ENCODE measurements around the gene KCNF1.

KCNF1 gene

DNA sequence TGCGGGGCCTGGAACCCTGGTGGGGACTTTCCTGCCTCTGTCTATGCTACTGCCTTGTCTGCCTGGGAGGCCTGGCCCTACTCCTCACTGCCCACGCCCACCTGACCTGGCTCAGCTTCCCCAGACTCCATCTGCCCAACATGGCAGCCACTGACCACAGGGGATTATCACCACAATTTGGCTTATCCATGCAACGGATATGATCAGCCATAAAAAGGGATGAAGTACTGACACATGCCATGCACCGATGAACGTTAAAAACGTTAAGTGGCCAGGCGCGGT is 5.9 kb upstream of the KCNF1 start:
- Histone ChIP-seq H3K9me3 (ENCODE audit: control insufficient read depth, insufficient read depth, low read length) (no peaks in the 10 kb centered on the region; the same call in 1 of the 2 replicates), H3K27ac (ENCODE audit: low read depth, low read length) (no peak overlapping the region), H3K9ac (ENCODE audit: low read depth, low read length) (no peak overlapping the region), H3K36me3 (ENCODE audit: control insufficient read depth, insufficient read depth, low read length) (no peaks in the 10 kb centered on the region), H3K4me1 (ENCODE audit: control insufficient read depth, insufficient read depth, low read length) (peaks cover 8% of the 10 kb centered on the region), H3K27me3 (ENCODE audit: control insufficient read depth, insufficient read depth, low read length) (peaks cover 8% of the 10 kb centered on the region), H3K4me3 (ENCODE audit: low read depth, low read length) (no peak overlapping the region)

- Histone ChIP-seq H3K27me3 (ENCODE audit: control insufficient read depth, insufficient read depth, low read length) (peaks cover 20% of the 10 kb centered on the region), H3K9me3 (ENCODE audit: control insufficient read depth, insufficient read depth, low read length) (no peaks in the 10 kb centered on the region; the same call in 1 of the 2 replicates), H3K4me3 (ENCODE audit: low read depth, low read length) (no peak overlapping the region), H3K36me3 (ENCODE audit: control insufficient read depth, insufficient read depth, low read length) (no peaks in the 10 kb centered on the region), H3K4me1 (ENCODE audit: control insufficient read depth, insufficient read depth, low read length) (peaks cover 8% of the 10 kb centered on the region), H3K9ac (ENCODE audit: low read depth, low read length) (no peak overlapping the region), H3K27ac (ENCODE audit: low read depth, low read length) (no peak overlapping the region)
Measured at GRCh38 chr2:10906926-10907625, 4.7 kb upstream of the KCNF1 start.

GRCh38 chr2:10908195-10908594 is 3.5 kb upstream of the KCNF1 start:
- Histone ChIP-seq H3K4me3 (ENCODE audit: low read depth, low read length) (no peak overlapping the region), H3K27me3 (ENCODE audit: control insufficient read depth, insufficient read depth, low read length) (peaks cover 30% of the 10 kb centered on the region), H3K9ac (ENCODE audit: low read depth, low read length) (no peak overlapping the region), H3K27ac (ENCODE audit: low read depth, low read length) (no peak overlapping the region), H3K4me1 (ENCODE audit: control insufficient read depth, insufficient read depth, low read length) (peaks cover 8% of the 10 kb centered on the region), H3K9me3 (ENCODE audit: control insufficient read depth, insufficient read depth, low read length) (no peaks in the 10 kb centered on the region; the same call in 1 of the 2 replicates), H3K36me3 (ENCODE audit: control insufficient read depth, insufficient read depth, low read length) (no peaks in the 10 kb centered on the region)

DNA sequence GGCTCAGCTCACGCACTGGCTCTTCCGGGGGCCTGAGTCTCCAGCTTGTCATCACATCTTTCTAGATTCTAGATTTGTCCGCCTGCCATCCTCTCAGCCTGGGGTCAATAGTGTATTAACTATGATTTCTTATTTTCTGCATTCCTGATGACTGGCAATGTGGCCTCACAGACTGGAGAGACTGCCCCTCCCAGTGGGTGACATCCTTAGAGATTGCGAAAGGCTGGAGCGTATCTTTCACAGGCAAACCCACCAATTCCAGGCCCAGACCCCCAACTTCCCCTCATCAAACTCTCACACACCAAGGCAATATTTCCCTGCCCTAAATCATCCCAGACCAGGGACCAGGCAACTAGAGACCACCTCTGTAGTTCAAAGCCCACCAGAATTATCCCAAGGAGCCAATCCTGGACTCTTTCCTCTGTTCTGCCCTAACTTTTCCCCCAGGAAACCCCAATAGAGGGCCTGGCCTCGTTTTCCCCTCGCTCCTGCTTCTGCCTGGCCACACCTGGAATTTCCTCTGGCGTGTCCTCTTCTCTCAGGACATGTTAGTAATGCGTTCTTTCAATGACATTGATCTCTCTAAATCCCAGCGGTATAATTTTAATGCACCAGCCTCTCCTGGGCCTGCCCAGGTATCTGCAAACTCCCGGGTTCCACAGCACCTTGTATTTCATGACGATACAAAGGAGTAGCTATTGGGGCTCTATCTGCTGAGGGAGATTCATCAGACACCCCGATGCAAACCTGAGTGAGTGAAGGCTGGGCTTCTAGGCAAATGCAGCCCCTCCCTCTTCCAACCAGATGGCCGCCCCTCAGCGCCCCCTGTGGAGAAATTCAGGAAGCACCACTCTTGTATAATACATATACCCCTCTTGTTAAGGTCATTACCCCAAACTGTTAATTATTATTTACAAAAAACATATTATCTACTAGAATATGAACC is 2.4 kb upstream of the KCNF1 start:
- Histone ChIP-seq H3K27ac (ENCODE audit: low read depth, low read length) (no peak overlapping the region), H3K9ac (ENCODE audit: low read depth, low read length) (no peak overlapping the region), H3K27me3 (ENCODE audit: control insufficient read depth, insufficient read depth, low read length) (peaks cover 40% of the 10 kb centered on the region), H3K4me1 (ENCODE audit: control insufficient read depth, insufficient read depth, low read length) (peaks cover 11% of the 10 kb centered on the region), H3K4me3 (ENCODE audit: low read depth, low read length) (no peak overlapping the region), H3K9me3 (ENCODE audit: control insufficient read depth, insufficient read depth, low read length) (no peaks in the 10 kb centered on the region; the same call in 1 of the 2 replicates), H3K36me3 (ENCODE audit: control insufficient read depth, insufficient read depth, low read length) (no peaks in the 10 kb centered on the region)

DNA sequence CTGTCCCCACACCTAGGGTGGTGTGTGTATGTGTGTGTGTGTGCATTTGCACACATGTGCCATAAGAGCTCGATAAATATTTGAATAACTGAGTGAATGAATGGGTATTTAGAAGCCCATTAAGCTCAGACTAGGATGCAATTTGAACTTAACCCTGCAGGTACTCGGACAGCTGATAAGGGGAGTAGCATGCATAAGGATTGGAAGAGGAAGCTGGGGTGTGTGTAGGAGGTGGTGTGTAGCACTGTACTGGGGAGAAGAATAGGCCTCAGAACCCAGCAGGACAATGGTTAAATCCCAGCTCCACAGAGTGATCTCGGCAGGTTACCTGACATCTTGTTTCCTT is 1.8 kb upstream of the KCNF1 start:
- H3K9me3 ChIP-seq (ENCODE audit: control insufficient read depth, insufficient read depth, low read length), result no peaks in the 10 kb centered on the region
- no peak overlapping the region for H3K4me3 ChIP-seq (ENCODE audit: low read depth, low read length)
- H3K9ac ChIP-seq (ENCODE audit: low read depth, low read length), result no peak overlapping the region
- peaks cover 11% of the 10 kb centered on the region for H3K4me1 ChIP-seq (ENCODE audit: control insufficient read depth, insufficient read depth, low read length)
- H3K27me3 ChIP-seq (ENCODE audit: control insufficient read depth, insufficient read depth, low read length), result peaks cover 42% of the 10 kb centered on the region
- no peak overlapping the region for H3K27ac ChIP-seq (ENCODE audit: low read depth, low read length)
- H3K36me3 ChIP-seq (ENCODE audit: control insufficient read depth, insufficient read depth, low read length), result no peaks in the 10 kb centered on the region

GRCh38 chr2:10910625-10911024 is 1.1 kb upstream of the KCNF1 start:
- Histone ChIP-seq H3K9ac (ENCODE audit: low read depth, low read length) (no peak overlapping the region), H3K27me3 (ENCODE audit: control insufficient read depth, insufficient read depth, low read length) (peaks cover 42% of the 10 kb centered on the region)

DNA sequence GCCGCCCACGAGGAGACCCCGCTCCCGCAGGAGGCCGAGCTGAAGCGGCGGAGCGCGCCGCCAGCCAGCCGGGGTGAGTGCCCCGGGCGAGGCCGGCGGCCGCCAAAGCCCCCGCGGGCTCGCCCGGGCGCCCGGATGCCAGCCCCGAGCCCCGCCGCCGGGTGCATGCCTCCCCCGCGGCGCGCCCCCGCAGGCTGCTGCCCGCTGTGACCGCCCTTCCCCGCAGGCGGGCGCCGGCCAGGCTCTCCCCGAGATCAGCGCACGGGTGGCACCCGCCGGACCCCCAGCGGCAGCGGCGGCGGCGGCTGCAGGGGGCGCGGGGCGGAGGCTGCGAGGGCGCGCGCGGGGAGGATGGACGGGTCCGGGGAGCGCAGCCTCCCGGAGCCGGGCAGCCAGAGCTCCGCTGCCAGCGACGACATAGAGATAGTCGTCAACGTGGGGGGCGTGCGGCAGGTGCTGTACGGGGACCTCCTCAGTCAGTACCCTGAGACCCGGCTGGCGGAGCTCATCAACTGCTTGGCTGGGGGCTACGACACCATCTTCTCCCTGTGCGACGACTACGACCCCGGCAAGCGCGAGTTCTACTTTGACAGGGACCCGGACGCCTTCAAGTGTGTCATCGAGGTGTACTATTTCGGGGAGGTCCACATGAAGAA is 470 bp downstream of the KCNF1 start:
- Histone ChIP-seq H3K4me1 (ENCODE audit: control insufficient read depth, insufficient read depth, low read length) (peaks cover 11% of the 10 kb centered on the region), H3K9me3 (ENCODE audit: control insufficient read depth, insufficient read depth, low read length) (no peaks in the 10 kb centered on the region), H3K27ac (ENCODE audit: low read depth, low read length) (peak overlapping the region; percentile 9), H3K36me3 (ENCODE audit: control insufficient read depth, insufficient read depth, low read length) (no peaks in the 10 kb centered on the region), H3K4me3 (ENCODE audit: low read depth, low read length) (peak overlapping the region; percentile 71), H3K27me3 (ENCODE audit: control insufficient read depth, insufficient read depth, low read length) (peaks cover 42% of the 10 kb centered on the region), H3K9ac (ENCODE audit: low read depth, low read length) (no peak overlapping the region)

More at GRCh38 chr2:10910625-10911024, 1.1 kb upstream of the KCNF1 start:
- Histone ChIP-seq H3K4me3 (ENCODE audit: low read depth, low read length) (no peak overlapping the region), H3K27ac (ENCODE audit: low read depth, low read length) (no peak overlapping the region), H3K36me3 (ENCODE audit: control insufficient read depth, insufficient read depth, low read length) (no peaks in the 10 kb centered on the region), H3K4me1 (ENCODE audit: control insufficient read depth, insufficient read depth, low read length) (peaks cover 11% of the 10 kb centered on the region), H3K9me3 (ENCODE audit: control insufficient read depth, insufficient read depth, low read length) (no peaks in the 10 kb centered on the region)

- no peak overlapping the region for H3K9ac ChIP-seq (ENCODE audit: low read depth, low read length)
- H3K27ac ChIP-seq (ENCODE audit: low read depth, low read length), result no peak overlapping the region
- H3K4me1 ChIP-seq (ENCODE audit: control insufficient read depth, insufficient read depth, low read length), result peaks cover 11% of the 10 kb centered on the region
- H3K4me3 ChIP-seq (ENCODE audit: low read depth, low read length), result peak overlapping the region; percentile 71; the same call in 1 of the 2 replicates
- no peaks in the 10 kb centered on the region for H3K36me3 ChIP-seq (ENCODE audit: control insufficient read depth, insufficient read depth, low read length)
- H3K9me3 ChIP-seq (ENCODE audit: control insufficient read depth, insufficient read depth, low read length), result no peaks in the 10 kb centered on the region
- H3K27me3 ChIP-seq (ENCODE audit: control insufficient read depth, insufficient read depth, low read length), result peaks cover 42% of the 10 kb centered on the region
Measured at GRCh38 chr2:10912796-10913455, 1.2 kb downstream of the KCNF1 start.

DNA sequence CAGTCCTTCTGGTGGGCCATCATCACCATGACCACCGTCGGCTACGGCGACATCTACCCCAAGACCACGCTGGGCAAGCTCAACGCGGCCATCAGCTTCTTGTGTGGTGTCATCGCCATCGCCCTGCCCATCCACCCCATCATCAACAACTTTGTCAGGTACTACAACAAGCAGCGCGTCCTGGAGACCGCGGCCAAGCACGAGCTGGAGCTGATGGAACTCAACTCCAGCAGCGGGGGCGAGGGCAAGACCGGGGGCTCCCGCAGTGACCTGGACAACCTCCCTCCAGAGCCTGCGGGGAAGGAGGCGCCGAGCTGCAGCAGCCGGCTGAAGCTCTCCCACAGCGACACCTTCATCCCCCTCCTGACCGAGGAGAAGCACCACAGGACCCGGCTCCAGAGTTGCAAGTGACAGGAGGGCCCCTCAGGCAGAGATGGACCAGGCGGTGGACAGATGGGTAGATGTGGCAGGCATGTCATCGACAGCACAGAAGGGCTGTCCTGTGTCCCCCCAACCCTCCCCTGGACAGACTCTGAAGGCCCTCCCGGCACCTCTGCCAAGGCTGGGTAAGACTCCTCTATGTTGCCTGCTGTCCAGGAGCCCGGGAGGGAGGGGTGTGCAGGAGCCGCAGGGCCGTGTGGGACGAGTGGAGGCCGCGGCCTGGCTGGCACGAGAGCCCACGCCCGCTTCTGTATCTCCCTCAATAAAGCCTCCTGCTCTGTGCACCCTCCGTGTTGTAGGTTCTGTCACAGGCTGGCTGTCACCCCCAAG is 2.0 kb downstream of the KCNF1 start:
- H3K9me3 ChIP-seq (ENCODE audit: control insufficient read depth, insufficient read depth, low read length), result no peaks in the 10 kb centered on the region
- no peak overlapping the region for H3K9ac ChIP-seq (ENCODE audit: low read depth, low read length)
- H3K4me3 ChIP-seq (ENCODE audit: low read depth, low read length), result no peak overlapping the region
- no peak overlapping the region for H3K27ac ChIP-seq (ENCODE audit: low read depth, low read length)
- peaks cover 11% of the 10 kb centered on the region for H3K4me1 ChIP-seq (ENCODE audit: control insufficient read depth, insufficient read depth, low read length)
- H3K36me3 ChIP-seq (ENCODE audit: control insufficient read depth, insufficient read depth, low read length), result no peaks in the 10 kb centered on the region
- peaks cover 42% of the 10 kb centered on the region for H3K27me3 ChIP-seq (ENCODE audit: control insufficient read depth, insufficient read depth, low read length)

DNA sequence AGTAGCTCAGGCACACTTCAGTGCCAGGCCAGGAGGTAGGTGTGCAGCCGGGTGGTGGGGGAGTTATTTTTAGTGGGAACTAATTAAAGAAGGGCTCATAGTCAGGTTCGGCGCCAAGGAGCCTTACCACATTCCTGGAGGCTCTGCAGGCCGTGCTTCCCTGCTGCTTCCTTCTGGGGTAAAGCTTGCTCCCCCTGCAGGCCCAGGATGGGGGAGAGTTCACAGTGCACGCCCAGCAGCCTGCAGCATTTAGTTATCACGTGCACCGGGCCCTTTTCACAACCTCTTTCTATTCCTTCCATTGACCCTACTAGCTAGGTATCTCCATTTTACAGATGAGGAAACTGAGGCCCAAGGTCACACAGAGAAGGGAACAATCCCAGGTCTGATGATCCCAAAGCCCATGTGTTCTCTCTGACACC is 2.5 kb downstream of the KCNF1 start:
- H3K27me3 ChIP-seq (ENCODE audit: control insufficient read depth, insufficient read depth, low read length), result peaks cover 42% of the 10 kb centered on the region
- no peak overlapping the region for H3K27ac ChIP-seq (ENCODE audit: low read depth, low read length)
- H3K36me3 ChIP-seq (ENCODE audit: control insufficient read depth, insufficient read depth, low read length), result no peaks in the 10 kb centered on the region
- no peak overlapping the region for H3K9ac ChIP-seq (ENCODE audit: low read depth, low read length)
- H3K4me1 ChIP-seq (ENCODE audit: control insufficient read depth, insufficient read depth, low read length), result peaks cover 11% of the 10 kb centered on the region
- no peaks in the 10 kb centered on the region for H3K9me3 ChIP-seq (ENCODE audit: control insufficient read depth, insufficient read depth, low read length)
- H3K4me3 ChIP-seq (ENCODE audit: low read depth, low read length), result no peak overlapping the region

All from HUES48 (cell line).